PC-9 (cell line): ENCODE data around the gene PAXX. TPM values are rescaled to one million over a fixed set of nuclear protein-coding genes. Genes with fewer than 3 reads are reported as not detected.

Experiments used
- BruUV-seq: library from RNA; stranded (reverse); fragments of 400-500 nt; replicated peaks from 2 replicates; lab custom pipeline; 2021; lab: Mats Ljungman, UMichigan
- CTCF ChIA-PET: fragments of 300-600 bp; sonication (Branson Sonifier 250); formaldehyde crosslinking; loops from one replicate; lab custom pipeline; 2022; ENCODE audit warnings: antibody characterized with exemption; lab: Charles Lee
- POLR2A ChIA-PET: fragments of 300-600 bp; sonication (Branson Sonifier 250); formaldehyde crosslinking; loops from one replicate; lab custom pipeline; 2022; ENCODE audit warnings: antibody characterized with exemption; ENCODE audit not compliant: unreplicated experiment; lab: Charles Lee
- DNase-seq, 2 experiments: peaks; one replicate each; pipeline versions ENCODE4 v3.0.0 to v3.0.0-alpha.2; 2015 to 2022; ENCODE audit warnings: mixed read lengths in 1 of 2
- H2AFZ ChIP-seq: fragments of 200-600 bp; sonication (generic); 2 replicates; pipeline ENCODE4 v1.8.1; 2017; ENCODE audit warnings: antibody characterized with exemption
- H3F3A ChIP-seq: fragments of 200-600 bp; sonication (generic); 2 replicates; pipeline ENCODE4 v1.8.1; 2017; ENCODE audit warnings: antibody characterized with exemption, mild to moderate bottlenecking, low read depth; ENCODE audit not compliant: insufficient read depth
- H3K27ac ChIP-seq: fragments of 200-600 bp; sonication (generic); 2 replicates; pipeline ENCODE4 v1.6.1; 2016; ENCODE audit warnings: mixed run types
- H3K27me3 ChIP-seq: fragments of 200-600 bp; sonication (generic); 2 replicates; pipeline ENCODE4 v1.6.1; 2016; ENCODE audit warnings: low read depth, mixed run types; ENCODE audit not compliant: insufficient read depth
- H3K36me3 ChIP-seq: fragments of 200-600 bp; sonication (generic); 2 replicates; pipeline ENCODE4 v1.6.1; 2016; ENCODE audit warnings: low read depth, mixed run types
- H3K4me1 ChIP-seq: fragments of 200-600 bp; sonication (generic); replicated peaks from 2 replicates; pipeline ENCODE4 v1.6.1; 2016; ENCODE audit warnings: mixed run types; ENCODE audit not compliant: insufficient read depth
- H3K4me2 ChIP-seq: fragments of 200-600 bp; sonication (generic); 2 replicates; pipeline ENCODE4 v1.6.1; 2017; ENCODE audit warnings: mixed run types
- H3K4me3 ChIP-seq: fragments of 200-600 bp; sonication (generic); 2 replicates; pipeline ENCODE4 v1.6.1; 2016; ENCODE audit warnings: mixed run types
- H3K79me2 ChIP-seq: fragments of 200-600 bp; sonication (generic); 2 replicates; pipeline ENCODE4 v1.6.1; 2017; ENCODE audit warnings: low read depth, mixed run types
- H3K9me2 ChIP-seq: fragments of 200-600 bp; sonication (generic); 2 replicates; pipeline ENCODE4 v1.8.1; 2017; ENCODE audit warnings: mild to moderate bottlenecking; ENCODE audit not compliant: insufficient read depth
- H3K9me3 ChIP-seq: fragments of 200-600 bp; sonication (generic); 2 replicates; pipeline ENCODE4 v1.8.1; 2016; ENCODE audit warnings: low read depth; ENCODE audit not compliant: insufficient read depth
- H4K20me1 ChIP-seq: fragments of 200-600 bp; sonication (generic); 2 replicates; pipeline ENCODE4 v1.8.1; 2017; ENCODE audit not compliant: insufficient read depth
- EZH2 ChIP-seq: fragments of 200-600 bp; sonication (generic); IDR thresholded peaks from 2 replicates; pipeline ENCODE4 v1.8.0; 2017; ENCODE audit warnings: antibody characterized with exemption, low read depth
- intact Hi-C: fragments of 100-400 bp; cut with micrococcal nuclease; formaldehyde crosslinking; loops from one replicate; pipeline ENCODE4 v1.10.0; 2022; ENCODE audit not compliant: unreplicated experiment
- total RNA-seq: library from RNA; stranded (reverse); gene quantifications from 2 replicates; pipeline ENCODE4 v1.2.3, GENCODE V29; 2021
- TF ChIP-seq, protein P1 (sequence below): fragments of 200-600 bp; sonication (generic); conservative IDR thresholded peaks from 2 replicates; pipeline ENCODE4 v1.6.1; 2017; ENCODE audit warnings: mixed run types, antibody characterized with exemption, mild to moderate bottlenecking, moderate library complexity

Gene PAXX
- total RNA-seq, 1 experiment from 2014 or later: 54.9 TPM

DNA sequence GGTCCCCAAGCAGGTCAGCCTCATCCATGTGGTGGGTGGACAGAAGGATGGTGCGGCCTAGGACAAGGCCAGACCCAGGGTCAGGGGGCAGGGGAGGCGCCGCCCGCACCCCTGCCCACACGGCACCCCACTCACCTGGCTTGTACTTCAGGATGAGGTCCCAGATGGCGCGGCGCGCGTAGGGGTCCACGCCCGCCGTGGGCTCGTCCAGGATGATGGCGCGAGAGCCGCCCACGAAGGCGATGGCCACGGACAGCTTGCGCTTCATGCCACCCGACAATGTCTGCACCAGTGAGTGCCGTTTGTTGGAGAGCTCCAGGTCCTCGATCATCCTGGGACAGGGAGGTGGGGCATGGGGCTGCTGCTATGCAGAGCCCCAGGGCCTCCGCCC lies 23.3 kb downstream of the PAXX start:
- TF ChIP-seq, protein P1, sequence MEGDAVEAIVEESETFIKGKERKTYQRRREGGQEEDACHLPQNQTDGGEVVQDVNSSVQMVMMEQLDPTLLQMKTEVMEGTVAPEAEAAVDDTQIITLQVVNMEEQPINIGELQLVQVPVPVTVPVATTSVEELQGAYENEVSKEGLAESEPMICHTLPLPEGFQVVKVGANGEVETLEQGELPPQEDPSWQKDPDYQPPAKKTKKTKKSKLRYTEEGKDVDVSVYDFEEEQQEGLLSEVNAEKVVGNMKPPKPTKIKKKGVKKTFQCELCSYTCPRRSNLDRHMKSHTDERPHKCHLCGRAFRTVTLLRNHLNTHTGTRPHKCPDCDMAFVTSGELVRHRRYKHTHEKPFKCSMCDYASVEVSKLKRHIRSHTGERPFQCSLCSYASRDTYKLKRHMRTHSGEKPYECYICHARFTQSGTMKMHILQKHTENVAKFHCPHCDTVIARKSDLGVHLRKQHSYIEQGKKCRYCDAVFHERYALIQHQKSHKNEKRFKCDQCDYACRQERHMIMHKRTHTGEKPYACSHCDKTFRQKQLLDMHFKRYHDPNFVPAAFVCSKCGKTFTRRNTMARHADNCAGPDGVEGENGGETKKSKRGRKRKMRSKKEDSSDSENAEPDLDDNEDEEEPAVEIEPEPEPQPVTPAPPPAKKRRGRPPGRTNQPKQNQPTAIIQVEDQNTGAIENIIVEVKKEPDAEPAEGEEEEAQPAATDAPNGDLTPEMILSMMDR: no peak
- TF ChIP-seq EZH2: no peak
- no peak overlapping the region for H3K27ac ChIP-seq
- H3K4me2 ChIP-seq: no peak overlapping the region
- no TSS peak for BruUV-seq
- no peaks in the 10 kb centered on the region for H3K9me2 ChIP-seq
- no peaks in the 10 kb centered on the region for H4K20me1 ChIP-seq
- no peak overlapping the region for H2AFZ ChIP-seq
- ChIA-PET CTCF (no interaction called here), POLR2A (no interaction called here)
- H3F3A ChIP-seq: no peaks in the 10 kb centered on the region
- H3K4me3 ChIP-seq: no peak overlapping the region
- no peaks in the 10 kb centered on the region for H3K79me2 ChIP-seq
- intact Hi-C loops: no loop called here
- H3K36me3 ChIP-seq: no peaks in the 10 kb centered on the region
- H3K27me3 ChIP-seq: no peaks in the 10 kb centered on the region
- DNase-seq: no peak
- H3K4me1 ChIP-seq: no peaks in the 10 kb centered on the region
- no peaks in the 10 kb centered on the region for H3K9me3 ChIP-seq

- H3K4me3 ChIP-seq: no peak overlapping the region
- no peaks in the 10 kb centered on the region for H3K4me1 ChIP-seq
- H3K4me2 ChIP-seq: no peak overlapping the region
- H3K9me3 ChIP-seq: no peaks in the 10 kb centered on the region
- H3K27me3 ChIP-seq: no peaks in the 10 kb centered on the region
- no peak for DNase-seq
- H3K36me3 ChIP-seq: no peaks in the 10 kb centered on the region
- H3F3A ChIP-seq: no peaks in the 10 kb centered on the region
- no peak for TF ChIP-seq EZH2
- TF ChIP-seq, protein P1: no peak
- intact Hi-C loops: no loop called here
- no peak overlapping the region for H2AFZ ChIP-seq
- H3K9me2 ChIP-seq: no peaks in the 10 kb centered on the region
- ChIA-PET POLR2A (no interaction called here), CTCF (no interaction called here)
- H3K79me2 ChIP-seq: no peaks in the 10 kb centered on the region
- H4K20me1 ChIP-seq: no peaks in the 10 kb centered on the region
- H3K27ac ChIP-seq: no peak overlapping the region
- no TSS peak for BruUV-seq
Observed at GRCh38 chr9:137015976-137016375, 23.8 kb downstream of the PAXX start.

DNA sequence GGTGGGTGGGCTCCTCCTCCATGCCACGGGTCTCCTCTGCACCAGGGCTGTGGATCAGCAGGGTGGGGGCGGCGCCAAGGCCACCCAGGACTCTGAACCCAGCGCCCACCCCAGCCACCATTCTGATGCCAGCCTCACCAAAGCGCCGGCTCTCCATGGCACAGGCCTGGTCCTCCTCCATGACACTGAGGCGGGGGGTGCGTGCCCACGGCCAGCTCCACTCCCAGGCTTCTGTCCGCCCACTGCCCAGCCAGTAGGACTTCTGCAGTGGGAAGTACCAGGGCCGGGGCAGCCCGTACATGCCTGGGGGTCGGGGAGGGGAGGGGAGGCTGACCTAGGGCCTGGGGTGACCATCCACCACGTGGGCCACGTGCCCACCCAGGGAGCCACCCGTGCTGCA lies 24.2 kb downstream of the PAXX start:
- Histone ChIP-seq H4K20me1 (no peaks in the 10 kb centered on the region; the same call in 1 of the 2 replicates), H3K9me2 (no peaks in the 10 kb centered on the region), H2AFZ (no peak overlapping the region), H3K4me3 (no peak overlapping the region), H3K4me1 (no peaks in the 10 kb centered on the region), H3K27ac (no peak overlapping the region), H3F3A (peaks cover 4% of the 10 kb centered on the region; the same call in 1 of the 2 replicates), H3K4me2 (no peak overlapping the region), H3K27me3 (no peaks in the 10 kb centered on the region), H3K9me3 (no peaks in the 10 kb centered on the region), H3K36me3 (no peaks in the 10 kb centered on the region), H3K79me2 (no peaks in the 10 kb centered on the region)
- intact Hi-C loops: no loop called here
- BruUV-seq: no TSS peak
- CTCF ChIA-PET: no interaction called here
- TF ChIP-seq, protein P1: no peak
- no peak for TF ChIP-seq EZH2
- DNase-seq: no peak
- POLR2A ChIA-PET: no interaction called here
